ENCODE data around the gene RAPH1.

RAPH1 gene

GRCh38 chr2:203484266-203485112 is 50.6 kb downstream of the RAPH1 start:
- peak in 4 of 5 donors; percentile 23 to 63 (median 36) for DNase-seq

DNA sequence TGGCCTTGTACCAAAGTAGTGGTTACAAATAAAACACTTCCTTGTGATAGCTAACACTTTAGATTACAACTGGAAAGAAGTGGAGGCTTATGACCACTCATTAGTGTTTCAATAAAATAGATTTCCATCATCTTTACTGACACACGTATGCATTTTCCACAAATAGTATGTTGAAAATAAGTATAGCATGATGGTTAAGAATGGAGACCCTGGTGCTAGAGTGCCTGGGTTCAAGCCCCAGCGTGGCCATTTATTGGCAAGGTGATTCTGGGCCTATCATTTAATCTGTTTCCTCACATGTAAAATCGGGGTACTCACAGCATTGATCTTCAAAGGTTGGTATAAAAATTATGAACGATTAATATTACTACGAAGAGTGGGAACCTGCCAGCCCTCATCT is 54.5 kb downstream of the RAPH1 start:
- DNase-seq, result no peak

DNA sequence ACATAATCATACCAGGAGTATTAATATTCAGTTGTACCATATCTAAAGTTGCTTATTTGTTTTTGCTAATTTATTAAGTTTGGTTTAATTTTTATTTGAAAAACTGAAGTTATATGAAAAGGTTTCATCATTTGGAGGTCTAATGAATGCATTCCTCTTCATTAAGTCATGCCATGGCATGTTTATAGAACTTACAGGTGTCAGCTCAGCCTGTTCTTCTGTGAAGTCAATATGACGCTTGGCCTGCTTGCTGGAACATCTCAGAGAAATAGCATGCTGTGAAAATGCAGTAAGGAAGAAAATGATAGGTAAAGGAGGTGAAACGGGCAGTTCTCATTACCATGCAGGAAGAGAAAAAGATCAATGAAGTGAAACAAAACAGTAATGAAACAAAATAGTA is 58.2 kb downstream of the RAPH1 start:
- DNase-seq, result no peak

- no peak for DNase-seq
These were observed 63.8 kb downstream of the RAPH1 start for GRCh38 chr2:203471323-203471722.

DNA sequence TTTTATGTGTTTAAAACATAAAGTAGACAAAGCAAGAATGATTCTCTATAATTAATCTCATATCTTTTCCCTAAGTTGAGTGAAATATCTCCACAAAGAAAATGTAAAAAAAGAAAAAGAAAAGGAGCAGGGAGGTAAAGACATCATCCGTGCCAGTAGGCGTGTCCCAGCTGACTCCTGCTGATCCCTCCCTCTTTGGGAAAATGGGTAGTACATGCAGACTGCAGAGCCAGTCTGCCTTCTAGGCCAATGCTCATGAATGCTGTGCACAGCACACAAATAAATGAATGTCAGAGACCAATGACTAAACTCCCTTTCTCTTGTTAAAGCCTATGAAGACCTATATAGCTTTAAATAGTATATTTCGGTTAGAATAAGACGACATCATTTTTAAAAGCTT is 64.7 kb downstream of the RAPH1 start:
- DNase-seq, result no peak

DNA sequence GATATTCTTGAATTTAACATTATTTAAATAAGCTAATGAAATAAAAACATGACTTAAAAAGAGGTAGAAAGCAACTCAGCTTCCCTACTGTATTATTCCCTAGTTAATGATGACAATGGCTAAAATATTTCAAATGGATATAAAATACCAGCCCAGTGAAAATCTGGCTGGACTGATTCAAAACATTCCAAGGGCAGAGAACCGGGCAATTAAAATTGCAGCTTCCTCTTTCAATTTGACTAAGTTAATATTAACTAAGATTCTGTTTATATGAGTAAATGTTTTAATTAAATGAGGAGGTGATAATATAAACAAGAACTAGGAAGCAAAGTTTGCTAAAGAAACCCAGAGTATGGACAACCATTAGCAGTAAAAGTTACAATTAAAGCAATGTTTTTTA is 65.6 kb downstream of the RAPH1 start:
- DNase-seq, result no peak

DNA sequence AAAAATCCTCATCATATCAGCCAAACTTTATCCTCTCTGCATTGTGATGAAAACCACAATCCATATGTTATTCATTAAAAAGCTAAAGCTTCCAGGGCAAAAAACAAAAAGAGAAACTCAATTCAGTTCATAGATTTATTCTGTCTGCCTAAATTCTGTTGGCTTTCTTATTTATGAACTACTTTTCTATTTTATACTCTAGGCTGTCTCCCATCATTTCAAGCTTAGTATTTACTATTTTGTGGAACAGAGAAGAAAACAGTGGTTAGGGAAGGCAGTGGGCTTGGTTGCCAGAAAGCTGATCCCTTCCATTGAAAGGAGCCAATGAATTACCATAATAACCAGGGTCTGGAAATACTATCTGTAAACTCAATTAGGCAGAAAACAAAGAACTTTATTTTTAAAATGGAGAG is 71.8 kb downstream of the RAPH1 start:
- no peak for DNase-seq

DNA sequence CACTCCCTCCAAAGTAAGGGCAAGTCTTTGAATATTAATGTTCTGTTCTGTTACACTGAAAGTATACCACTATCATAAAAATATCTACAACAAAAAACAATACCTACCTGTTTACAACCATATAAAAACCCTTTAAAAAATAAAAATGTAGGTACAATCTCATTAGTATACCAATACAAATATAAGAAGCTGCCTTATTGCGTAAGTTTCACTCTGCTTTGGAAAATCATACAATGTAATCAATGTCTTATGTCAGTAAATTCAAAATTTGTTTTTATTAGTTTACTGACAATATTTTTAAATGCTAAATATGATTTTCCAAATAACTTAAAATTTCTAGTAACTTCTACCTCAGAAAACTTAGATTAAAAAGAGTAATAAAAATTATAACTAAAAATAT is 72.8 kb downstream of the RAPH1 start:
- DNase-seq, result no peak

GRCh38 chr2:203461746-203462145 is 73.4 kb downstream of the RAPH1 start:
- DNase-seq, result no peak

- DNase-seq, result no peak
These were observed 79.9 kb downstream of the RAPH1 start for GRCh38 chr2:203455209-203455608.

DNA sequence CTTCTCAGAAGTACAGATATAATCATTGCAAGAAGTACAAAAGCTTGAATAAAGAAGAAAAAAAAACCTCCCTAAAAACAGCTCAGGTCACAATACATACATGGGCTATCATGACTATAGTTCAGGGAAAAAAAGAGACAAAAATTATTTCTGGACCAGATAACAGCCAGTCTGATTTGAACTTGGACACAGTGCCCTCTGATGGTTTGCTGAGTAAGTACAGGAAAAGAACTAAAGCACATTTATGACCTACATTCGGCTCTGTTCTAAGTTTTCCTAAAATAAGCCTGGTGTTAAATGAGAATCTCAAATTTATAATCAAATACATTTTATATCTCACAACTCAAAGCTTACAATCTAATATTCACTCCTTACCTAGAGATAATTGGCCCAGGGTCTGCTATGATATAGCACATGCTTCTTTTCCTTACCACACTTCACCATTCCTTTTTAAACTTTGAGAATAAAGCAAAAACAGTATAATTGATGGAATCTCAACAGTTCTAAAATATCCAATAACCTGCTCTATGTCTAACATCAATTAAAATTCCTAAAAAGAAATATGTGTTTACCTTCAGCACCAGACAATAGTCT is 81.1 kb downstream of the RAPH1 start:
- DNase-seq, result peak in 2 of 5 donors; percentile 3 to 51

DNA sequence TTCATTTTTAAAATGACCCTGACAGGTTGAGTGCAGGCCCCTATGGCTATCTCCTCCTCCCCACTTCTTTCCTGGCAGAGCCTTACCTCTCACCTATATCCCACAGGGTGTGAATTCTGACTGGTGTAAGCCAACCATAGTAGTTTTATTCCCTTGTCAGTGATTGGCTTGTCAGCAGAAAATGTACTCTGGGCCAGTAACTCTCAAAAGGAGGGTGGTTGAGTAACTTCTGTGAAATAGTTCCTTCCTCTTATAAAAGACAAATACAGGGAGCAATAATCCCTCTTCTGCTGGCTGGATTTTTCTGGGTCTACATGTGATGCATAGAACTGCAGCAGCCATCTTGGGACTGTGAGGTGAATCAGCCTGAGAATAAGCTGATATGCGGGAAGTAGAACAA is 83.4 kb downstream of the RAPH1 start:
- no peak for DNase-seq

GRCh38 chr2:203451011-203451410 is 84.1 kb downstream of the RAPH1 start:
- DNase-seq, result no peak

GRCh38 chr2:203450561-203450960 is 84.5 kb downstream of the RAPH1 start:
- no peak for DNase-seq

GRCh38 chr2:203446780-203447179 is 88.3 kb downstream of the RAPH1 start:
- no peak for DNase-seq

DNA sequence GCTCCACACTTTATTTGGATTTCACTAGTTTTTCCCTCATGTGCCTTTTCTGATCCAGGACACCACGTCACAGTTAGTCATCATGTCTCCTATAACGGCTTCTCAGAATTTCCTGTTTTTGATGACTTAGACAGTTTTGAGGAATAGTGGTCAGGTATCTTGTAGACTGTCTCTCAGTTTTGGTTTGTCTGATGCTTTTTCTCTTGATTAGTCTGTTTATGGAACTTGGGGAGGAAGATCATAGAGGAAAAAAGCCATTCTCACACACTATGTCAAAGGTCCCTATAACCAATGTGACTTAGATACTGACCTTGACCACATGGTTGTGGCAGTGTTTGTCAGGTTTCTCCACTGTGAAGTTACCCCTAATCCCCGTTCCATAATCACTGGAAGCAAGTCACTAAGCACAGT is 89.0 kb downstream of the RAPH1 start:
- DNase-seq, result peak in 1 of 5 donors; percentile 23

DNA sequence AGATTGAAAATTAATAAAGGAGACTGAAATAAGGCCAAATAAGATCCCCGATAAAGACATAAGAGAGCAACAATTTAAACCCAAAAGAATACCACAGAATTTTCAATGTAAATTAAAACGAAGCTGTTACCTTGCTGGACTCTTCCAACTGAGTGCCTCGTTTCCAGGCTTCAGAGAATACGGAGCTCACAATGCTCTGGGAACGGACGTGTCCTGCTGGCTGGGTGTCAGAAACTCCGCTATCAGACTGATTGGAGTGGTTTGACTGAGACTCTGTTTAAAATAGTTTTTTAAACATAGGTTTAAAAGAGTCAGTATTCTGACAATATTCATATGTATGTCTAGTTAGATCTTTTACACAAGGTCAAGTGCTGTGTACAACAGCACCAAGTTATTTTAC is 90.4 kb downstream of the RAPH1 start:
- no peak for DNase-seq

DNA sequence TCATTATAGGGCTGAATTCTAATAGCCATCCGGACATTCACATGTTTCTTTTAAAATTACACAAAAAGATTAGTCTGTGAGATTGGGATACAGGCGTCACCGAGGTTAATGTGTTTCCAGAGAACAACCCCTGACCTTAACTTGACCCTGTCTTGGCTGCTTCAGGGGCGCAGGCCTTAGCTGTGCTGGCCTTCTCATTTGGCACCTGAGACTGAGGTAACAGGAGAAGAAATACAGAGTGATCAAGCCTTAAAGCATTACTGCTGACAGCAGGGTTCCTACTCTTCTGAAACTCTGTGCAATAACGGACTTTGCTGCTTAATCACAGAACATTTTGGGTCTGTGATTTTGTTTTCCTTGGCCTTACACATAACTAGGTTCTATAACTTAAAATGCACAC is 92.6 kb downstream of the RAPH1 start:
- DNase-seq, result no peak

DNA sequence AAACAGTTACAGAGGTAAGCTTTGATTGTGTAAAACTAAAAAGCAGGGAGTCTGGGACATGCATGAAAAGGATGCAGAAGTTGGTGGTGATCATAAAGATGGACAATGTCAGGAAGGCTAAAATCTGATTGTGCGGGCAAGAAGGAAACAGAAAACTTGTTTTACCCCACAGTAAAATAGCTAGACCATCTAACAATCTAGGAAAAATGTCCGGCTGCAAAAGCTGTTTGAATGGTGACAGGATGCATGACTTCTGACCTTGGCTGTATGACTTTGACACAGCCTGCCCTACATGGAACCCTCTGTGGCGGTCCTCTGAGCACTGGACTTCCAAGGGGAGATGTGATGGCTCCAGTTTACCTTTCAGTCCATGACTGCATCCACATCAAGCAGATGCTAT is 93.6 kb downstream of the RAPH1 start:
- no peak for DNase-seq

- DNase-seq, result no peak
These were observed 94.4 kb downstream of the RAPH1 start for GRCh38 chr2:203440671-203441070.

DNA sequence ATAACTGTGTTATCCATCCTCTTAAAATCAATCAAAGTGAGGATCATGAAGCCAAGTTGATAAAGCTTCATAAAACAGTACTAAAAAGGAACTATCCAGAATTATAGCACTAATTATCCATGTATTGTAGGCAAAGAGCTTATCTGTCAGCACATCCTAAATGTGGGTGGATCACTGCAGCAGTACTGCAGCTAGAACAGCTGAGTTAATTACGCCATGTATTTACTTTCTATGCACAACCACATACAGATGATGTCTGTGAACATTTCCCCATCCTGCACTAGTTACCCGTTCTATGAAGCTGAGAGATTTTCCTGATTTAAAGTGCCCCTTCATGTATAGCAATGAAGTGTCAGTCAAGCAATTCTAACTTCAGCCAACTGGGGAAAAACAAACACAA is 96.6 kb downstream of the RAPH1 start:
- DNase-seq, result no peak

GRCh38 chr2:203437511-203437910 is 97.6 kb downstream of the RAPH1 start:
- DNase-seq, result no peak

DNA sequence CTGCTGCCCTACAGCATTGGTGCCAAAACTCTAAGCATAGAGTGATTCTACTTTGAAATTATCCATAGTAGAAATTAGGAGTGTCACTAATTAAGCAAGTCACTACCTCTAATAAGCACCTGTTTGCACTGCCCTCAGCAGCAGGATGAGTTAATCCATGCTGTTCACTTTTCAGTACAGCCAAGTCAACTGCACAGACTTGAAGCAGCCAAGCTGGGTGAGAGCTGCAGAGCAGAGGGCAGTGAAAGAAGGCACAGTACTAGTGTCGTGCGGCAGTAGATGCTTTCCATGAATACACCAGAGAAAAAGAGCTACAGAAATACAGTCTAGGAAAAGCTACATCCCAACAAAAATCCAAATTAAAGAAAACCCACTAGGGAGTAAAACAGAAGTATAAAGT is 98.6 kb downstream of the RAPH1 start:
- DNase-seq, result no peak

- no peak for DNase-seq
These were observed 102.3 kb downstream of the RAPH1 start for GRCh38 chr2:203432811-203433210.

Data from T-helper 1 cell (primary cell).